ENCODE results near the gene COMMD7.
A peak's percentile ranks its signal among the peaks of the same experiment; 100 is the strongest.
"Not testable (repeated sequence)": the region's sequence is repeated elsewhere in the genome, so short reads cannot be mapped to it uniquely, and the experiment has no call there.

The COMMD7 gene

DNA sequence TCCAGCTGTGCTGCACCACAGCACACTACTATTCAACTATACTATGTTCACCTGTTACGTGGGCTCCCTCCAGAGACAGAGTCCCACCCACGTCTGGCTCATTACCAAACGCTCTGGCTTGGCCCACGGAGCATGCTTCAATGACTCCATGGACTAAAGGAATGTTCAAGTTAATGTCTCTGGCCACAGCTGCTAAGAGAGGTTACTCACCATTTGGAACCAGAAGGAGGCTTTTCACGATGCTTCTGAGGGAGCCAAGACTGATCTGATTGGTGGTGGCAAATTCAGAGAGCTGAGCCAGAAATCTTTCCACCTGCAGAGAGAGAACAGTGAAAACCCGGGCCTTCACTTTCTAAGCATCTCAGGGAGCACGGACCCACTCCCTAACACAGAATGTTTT, 15.6 kb downstream of the COMMD7 start:
- DNase-seq: no peak

GRCh38 chr20:32718749-32719348, 24.4 kb downstream of the COMMD7 start:
- no peak for DNase-seq

DNA sequence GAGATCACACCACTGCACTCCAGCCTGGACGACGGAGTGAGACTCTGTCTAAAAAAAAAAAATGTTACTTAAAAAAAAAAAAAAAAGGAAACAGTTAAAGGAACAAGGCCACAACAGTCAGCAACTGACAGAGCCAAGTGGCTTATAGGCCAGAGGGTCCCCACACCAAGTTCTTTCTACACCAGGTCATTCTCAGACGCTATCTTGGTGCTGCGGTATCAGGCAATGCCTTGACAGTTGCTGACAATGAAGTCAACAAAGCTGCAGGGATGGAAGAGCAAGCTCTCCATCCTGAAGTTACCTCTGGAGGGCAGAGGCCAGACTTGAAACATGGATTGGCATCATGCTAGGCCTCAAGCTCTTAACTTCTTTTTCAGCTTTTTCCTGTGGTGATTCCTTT, 31.9 kb downstream of the COMMD7 start:
- no peak for DNase-seq

DNA sequence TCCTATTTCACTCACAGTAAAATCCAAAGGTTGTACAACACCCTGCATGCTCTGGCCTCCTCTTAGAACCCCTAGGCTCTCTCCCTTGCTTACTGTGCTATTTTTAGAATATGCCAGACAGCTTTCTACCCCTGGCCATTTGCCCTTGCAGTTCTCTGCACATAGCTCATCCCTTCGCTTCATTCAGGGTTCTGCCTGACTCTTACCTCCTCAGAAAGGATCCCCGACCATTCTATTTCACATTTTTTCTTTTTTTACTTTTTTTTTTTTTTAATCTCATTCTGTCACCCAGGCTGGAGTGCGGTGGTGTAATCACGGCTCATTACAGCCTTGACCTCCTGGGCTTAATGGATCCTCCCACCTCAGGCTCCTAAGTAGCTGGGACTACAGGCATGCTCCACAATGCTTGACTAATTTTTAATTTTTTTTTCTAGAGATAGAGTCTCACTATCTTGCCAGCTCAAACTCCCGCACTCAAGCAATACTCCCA, 33.6 kb downstream of the COMMD7 start:
- DNase-seq: no peak

GRCh38 chr20:32709029-32709631, 34.1 kb downstream of the COMMD7 start:
- not testable (repeated sequence) for DNase-seq

GRCh38 chr20:32707691-32708581, 35.3 kb downstream of the COMMD7 start:
- no peak for DNase-seq

DNA sequence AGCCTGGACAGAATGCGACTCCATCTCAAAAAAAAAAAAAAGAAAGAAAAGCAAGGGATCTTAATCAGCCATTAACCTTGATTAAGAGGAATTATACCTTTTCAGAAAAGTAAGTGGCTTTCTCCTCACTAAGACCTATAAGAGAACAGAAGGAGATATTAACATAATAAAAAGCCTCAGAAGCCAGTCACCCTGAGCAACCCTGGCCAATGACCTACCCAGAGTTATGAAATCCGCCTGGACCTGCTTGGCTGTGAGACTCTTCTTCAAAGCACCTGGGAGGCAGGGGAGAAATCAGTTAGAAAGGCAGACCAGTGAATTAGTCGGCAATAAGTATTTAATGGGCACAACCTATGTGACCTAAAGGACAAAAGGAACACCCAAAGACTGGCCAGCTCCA, 36.8 kb downstream of the COMMD7 start:
- no peak for DNase-seq

- no peak for DNase-seq
Measured at GRCh38 chr20:32702706-32703425, 40.4 kb downstream of the COMMD7 start.

DNA sequence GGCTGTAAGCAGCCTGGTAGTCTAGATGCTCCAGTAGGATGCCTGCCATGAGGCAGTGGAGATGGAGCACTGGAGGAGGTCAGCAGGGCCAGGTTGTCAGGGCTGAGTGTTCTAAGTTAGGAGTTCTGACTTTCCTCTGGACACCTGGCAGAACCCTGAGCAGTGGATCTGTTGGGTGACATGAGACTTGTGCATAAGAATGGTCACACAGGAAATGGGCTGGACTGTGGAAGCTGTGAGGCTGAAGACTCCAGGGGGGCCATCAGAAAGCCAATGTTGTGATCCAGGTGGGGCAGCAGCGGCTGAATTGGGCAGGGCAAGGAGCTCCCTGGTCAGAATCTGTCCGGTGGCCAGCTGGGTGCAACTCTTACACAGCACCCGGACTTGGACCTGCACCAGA, 45.7 kb downstream of the COMMD7 start:
- DNase-seq: no peak

GRCh38 chr20:32695089-32695488, 48.2 kb downstream of the COMMD7 start:
- no peak for DNase-seq

- DNase-seq: not testable (repeated sequence)
Measured at GRCh38 chr20:32688966-32689365, 54.3 kb downstream of the COMMD7 start.

GRCh38 chr20:32687180-32687532, 56.1 kb downstream of the COMMD7 start:
- DNase-seq: no peak

- DNase-seq: no peak
Measured at GRCh38 chr20:32686530-32687179, 56.6 kb downstream of the COMMD7 start.

GRCh38 chr20:32685541-32686529, 57.4 kb downstream of the COMMD7 start:
- peak; percentile 37 to 38 for DNase-seq

GRCh38 chr20:32682508-32682987, 60.7 kb downstream of the COMMD7 start:
- DNase-seq: no peak

- no peak for DNase-seq
Measured at GRCh38 chr20:32681175-32682084, 61.8 kb downstream of the COMMD7 start.

- no peak for DNase-seq
Measured at GRCh38 chr20:32680544-32681174, 62.6 kb downstream of the COMMD7 start.

DNA sequence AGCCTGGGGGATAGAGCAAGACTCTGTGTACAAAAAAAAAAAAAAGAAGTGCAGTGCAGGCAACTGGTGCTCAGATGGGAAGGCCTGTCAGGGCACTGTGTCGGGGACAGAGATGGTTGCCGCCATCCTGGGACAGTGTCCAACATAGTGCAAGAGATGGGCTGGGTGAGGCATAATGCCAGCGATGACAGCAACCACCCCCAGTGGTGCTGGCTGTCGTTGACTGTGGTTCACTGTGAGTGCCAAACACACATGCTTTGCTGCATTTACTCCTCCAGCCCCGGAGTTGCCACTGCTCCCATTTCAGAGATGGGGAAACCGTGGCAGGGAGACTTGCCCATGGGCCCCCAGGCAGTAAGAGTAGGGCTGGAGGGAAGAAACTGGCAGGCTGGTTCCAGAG, 64.3 kb downstream of the COMMD7 start:
- DNase-seq: no peak

GRCh38 chr20:32675223-32675975, 67.9 kb downstream of the COMMD7 start:
- DNase-seq: no peak

All from AML-193 (cell line).